HG02763 (cell line): ENCODE results near the gene PRH2.

Experiments
- ATAC-seq: cut with Tn5 transposase; IDR thresholded peaks from one replicate; pipeline ENCODE4 v1.9.1; 2021; ENCODE audit warnings: mild to moderate bottlenecking, moderate library complexity; ENCODE audit not compliant: unreplicated experiment

The PRH2 gene

DNA sequence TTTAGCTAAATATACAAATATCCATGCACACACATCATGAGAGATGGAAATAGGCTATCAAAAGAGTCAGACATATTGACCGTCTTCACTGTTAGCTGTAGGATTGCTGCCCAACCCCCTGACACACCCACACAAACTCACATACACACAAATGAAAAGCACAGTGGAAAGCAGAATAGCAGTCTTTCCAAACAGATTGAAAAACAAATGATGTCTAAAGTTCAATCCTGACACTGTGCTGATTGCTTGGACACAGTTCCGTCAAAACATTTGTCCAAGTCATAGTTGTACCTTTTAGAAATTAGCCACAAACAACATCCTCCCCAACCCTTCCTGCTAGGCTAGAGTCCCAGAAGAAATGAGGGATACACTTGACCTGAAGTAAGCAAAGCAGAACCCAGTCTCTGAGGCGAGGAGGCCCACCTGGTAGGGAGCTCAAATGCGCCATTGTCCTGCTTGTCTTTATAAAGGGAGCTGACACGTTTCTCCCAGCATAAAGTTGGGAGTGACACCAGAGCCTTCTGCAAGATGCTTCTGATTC, at the start of gene PRH2:
PRH2 (plus strand) TSS at position 491 of the 541 bp plus-strand sequence; CDS start at position 529, 38 bp downstream.
- ATAC-seq = no peak

DNA sequence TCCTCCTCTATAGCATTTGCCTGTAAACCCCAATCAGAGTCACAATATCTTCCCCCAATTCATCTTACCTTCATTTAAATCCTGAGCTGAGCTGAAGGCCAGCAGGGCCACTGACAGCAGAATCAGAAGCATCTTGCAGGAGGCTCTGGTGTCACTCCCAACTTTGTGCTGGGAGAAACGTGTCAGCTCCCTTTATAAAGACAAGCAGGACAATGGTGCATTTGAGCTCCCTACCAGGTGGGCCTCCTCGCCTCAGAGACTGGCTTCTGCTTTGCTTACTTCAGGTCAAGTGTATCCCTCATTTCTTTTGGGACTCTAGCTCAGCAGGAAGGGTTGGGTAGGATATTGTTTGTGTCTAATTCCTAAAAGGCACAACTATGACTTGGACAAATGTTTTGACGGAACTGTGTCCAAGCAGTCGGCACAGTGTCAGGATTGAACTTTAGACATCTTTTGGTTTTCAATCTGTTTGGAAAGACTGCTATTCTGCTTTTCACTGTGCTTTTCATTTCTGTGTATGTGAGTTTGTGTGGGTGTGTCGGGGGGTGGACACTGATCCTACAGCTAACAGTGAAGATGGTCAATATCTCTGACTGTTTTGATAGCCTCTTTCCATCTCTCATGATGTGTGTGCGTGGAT, 44.8 kb upstream of the PRH2 start, which contains the start of gene PRH1:
PRH1 (minus strand) TSS at position 170 of the 640 bp plus-strand sequence; CDS start at position 132, 38 bp downstream.
- ATAC-seq = no peak

- no peak for ATAC-seq
These were observed 39.8 kb upstream of the PRH2 start for GRCh38 chr12:10889226-10889625.

DNA sequence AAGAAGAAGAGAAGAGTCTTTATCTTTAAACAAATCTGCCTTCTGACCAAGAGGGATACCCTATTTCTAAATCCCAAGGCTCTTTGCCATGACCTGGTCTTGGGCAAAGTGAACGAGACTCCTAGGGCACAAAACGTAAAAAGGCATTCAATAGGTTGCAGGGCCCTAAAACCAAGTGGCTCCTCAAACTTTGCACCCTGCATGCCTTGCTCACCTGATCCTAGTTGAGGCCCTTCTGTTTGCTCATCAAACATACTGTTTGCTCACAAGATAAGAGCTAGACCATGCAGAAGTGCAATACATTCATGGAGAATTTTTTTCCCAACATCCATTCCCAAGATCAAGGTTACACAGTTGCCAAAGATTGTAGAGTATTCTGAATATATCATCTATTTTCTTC, 37.1 kb upstream of the PRH2 start:
- no peak for ATAC-seq

- ATAC-seq = no peak
These were observed 32.2 kb upstream of the PRH2 start for GRCh38 chr12:10896854-10897253.

- ATAC-seq = no peak
These were observed 28.5 kb upstream of the PRH2 start for GRCh38 chr12:10900530-10900929.

DNA sequence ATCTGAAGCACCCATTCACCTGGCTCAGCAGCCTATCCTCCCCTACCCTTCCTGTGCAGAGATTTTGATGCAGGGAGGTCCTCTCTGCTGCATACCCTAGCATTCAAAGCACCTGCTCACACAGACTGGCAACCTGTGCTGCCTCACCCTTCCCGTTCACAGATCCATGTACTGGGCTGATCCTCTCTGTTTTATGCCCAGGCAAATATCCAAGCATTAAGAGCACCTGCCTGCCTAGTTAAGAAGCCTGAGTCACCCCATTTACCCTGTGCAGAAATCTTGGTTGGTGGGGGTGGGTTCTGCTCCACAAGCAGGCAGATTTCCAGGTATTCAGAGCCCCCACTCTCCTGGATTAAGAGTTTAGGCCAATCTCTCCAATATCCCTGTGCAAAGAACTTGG, 28.1 kb upstream of the PRH2 start:
- ATAC-seq = no peak

GRCh38 chr12:10901427-10901826, 27.6 kb upstream of the PRH2 start:
- ATAC-seq = no peak

DNA sequence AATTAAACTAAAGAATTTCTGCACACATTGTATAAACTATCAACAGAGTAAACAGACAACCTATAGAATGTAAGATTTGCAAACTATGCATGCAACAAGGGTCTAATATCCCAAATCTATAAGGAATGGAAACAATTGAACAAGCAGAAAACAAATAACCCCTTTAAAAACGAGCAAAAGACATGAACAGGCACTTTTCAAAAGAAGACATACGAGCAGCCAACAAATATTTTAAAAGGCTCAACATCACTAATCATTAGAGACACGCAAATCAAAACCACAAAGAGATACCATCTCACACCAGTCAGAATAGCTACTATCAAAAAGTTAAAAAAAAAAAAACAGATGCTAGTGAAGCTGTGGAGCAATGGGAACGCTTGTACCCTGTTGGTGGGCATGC, 24.4 kb upstream of the PRH2 start:
- no peak for ATAC-seq

- no peak for ATAC-seq
These were observed 19.6 kb upstream of the PRH2 start, which contains the start of gene TAS2R13 for GRCh38 chr12:10909462-10909861. Gene TAS2R13 (minus strand): TSS chr12:10909562. CDS start chr12:10909298, 264 bp downstream.

DNA sequence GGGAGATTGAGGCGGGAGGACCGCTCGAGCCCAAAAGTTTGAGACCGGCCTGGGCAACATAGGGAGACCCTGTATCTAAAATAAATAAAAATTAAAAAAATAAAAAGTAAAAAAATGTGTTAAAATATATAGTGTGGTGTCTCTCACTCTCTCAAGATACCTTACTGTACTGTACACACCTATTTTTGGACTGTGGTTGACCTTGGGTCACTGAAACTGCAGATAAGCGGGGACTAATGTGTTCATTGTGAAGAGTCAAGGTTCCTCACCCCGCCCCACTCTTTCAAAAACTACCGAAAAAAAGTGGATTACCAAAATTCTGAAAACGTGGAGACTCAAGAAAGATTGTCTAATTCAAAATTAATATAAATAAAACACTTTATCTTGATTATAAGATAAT, 18.7 kb upstream of the PRH2 start:
- no peak for ATAC-seq

DNA sequence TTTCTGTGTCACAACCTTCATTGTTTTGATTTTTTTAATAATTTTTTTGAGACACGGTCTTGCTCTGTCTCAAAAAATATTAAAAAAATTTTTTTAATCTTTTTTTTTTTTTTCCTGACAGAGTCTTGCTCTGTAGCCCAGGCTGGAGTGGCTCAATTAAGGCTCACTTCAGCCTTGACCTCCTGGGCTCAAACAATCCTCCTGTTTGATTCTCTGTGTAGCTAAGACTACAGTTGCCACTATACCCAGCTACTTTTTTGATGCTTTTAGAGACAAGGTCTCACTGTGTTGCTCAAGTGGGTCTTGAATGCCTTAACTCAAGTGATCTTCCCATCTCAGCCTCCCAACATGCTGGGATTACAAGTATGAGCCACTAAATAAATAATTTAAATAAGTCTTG, 9.2 kb upstream of the PRH2 start:
- ATAC-seq = no peak

DNA sequence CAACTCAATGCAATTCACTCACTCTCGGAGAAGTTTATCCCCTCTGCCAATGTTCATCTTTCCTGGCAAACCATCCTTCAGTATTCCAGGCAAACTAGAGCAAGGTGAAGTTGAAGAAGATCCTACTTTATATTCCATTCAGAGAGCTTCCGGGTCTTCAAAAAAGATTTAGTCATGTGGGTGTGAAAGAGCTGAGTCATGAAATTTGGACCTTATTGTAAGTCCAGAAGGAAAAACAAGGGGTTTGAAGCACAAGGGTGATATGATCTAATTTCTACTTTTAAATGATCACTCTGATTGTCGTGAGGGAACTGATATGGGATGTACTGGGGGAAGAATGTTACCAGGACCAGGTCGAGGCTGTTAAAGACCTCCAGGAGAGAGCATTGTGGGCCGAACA, 2.8 kb upstream of the PRH2 start:
- no peak for ATAC-seq

- no peak for ATAC-seq
These were observed 7.5 kb downstream of the PRH2 start for GRCh38 chr12:10936506-10936905.

GRCh38 chr12:10939163-10939562, 10.1 kb downstream of the PRH2 start, which contains the start of gene TAS2R14:
Gene TAS2R14 (minus strand): TSS chr12:10939263. CDS start chr12:10939207, 56 bp downstream.
- ATAC-seq = no peak

DNA sequence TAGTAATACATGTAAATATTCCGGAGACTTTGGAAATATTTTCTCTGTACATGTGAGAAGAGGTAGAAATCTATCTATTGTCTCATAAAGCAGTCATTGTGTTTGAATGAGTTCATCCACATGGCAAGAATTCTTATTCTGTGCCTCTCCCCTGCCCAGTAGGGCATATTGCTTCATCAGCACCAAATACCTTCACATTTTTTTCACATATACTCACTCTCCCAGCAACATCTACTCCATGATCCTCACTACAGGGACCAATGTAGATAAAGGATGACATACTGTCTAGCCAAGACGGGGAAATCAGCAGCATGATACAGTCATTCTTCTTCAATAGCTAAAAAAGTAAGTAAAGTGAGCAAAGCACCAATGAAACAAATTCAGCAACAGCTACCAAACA, 11.4 kb downstream of the PRH2 start:
- no peak for ATAC-seq

DNA sequence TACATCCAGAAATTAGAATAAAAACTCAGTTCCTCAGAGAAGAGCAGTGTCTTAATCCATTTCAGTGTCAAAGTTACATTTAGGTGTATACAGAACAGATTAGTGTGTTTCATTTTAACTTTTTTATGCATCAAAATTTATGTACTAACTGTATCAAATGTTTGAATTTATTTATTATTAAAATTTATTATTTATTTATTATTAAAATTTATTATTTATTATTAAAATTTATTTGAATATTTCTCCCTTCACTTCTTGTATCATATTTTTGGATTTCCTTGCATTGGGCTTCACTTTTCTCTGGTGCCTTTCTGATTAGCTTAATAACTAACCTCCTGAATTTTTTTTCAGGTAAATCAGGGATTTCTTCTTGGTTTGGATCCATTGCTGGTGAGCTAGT, 12.3 kb downstream of the PRH2 start:
- ATAC-seq = no peak

DNA sequence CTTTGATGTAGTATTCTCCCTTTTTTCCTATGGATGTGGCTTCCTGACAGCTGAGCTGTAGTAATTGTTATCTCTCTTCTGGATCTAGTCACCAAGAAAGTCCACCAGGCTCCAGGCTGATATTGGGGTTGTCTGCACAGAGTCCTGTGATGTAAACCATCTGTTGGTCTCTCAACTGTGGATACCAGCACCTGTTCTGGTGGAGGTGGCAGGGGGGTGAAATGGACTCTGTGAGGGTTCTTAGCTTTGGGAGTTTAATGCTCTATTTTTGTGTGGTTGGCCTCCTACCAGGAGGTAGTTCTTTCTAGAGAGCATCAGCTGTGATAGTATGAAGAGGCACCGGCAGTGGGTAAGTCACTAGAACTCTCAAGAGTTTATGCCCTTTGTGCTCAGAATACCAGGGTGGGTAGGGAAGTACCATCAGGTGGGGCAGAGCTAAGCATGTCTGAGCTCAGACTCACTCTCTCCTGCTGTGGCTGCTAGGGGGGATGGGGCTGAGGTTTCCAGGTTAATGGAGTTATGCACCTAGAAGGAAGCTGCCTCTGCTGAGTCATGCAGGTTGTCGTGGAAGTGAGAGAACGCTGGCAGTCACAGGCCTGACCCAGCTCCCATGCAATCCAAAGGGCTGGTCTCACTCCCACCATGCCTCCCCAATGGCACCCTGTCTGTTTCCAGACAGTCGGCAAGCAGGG, 13.0 kb downstream of the PRH2 start:
- no peak for ATAC-seq

DNA sequence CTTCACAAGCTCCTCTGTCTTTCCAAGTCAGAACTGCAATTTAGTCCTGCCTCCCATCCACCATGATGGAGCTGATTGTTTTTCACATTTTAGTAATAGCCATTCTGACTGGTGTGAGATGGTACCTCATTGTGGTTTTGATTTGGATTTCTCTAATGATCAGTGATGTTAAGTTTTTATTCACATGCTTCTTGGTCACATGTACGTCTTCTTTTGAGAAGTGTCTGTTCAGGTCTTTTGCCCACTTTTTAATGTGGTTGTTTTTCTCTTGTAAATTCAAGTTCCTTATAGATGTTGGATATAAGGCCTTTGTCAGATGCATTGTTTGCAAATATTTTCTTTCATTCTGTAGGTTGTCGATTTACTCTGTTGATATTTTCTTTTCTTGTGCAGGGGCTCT, 14.1 kb downstream of the PRH2 start:
- ATAC-seq = no peak

DNA sequence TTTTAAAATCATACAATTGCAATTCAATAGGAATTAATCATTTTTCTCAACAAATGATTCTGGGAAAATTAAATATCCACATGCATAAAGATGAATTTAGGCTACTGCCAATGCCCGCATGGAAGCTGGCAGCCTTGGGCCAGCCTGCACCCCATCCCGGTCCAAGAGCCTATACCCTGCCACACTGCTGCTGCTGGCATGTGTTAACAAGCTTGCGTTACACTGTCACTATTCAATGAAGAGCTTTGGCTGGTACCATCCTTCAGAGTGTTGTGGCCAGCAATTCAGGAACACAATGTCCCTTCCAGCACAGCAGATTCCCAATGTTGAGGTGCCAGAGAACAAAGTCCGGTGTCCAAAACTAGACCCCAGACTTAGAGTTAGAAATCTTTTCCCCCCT, 23.6 kb downstream of the PRH2 start:
- ATAC-seq = no peak

GRCh38 chr12:10956085-10956484, 27.0 kb downstream of the PRH2 start:
- no peak for ATAC-seq

GRCh38 chr12:10957741-10958140, 28.7 kb downstream of the PRH2 start:
- no peak for ATAC-seq
